Common myeloid progenitor, CD34-positive (primary cell): ENCODE results near the gene KLHL29.

Experiments
- CTCF ChIA-PET: fragments of 350-600 bp; sonication (Branson Sonifier 250); formaldehyde crosslinking; loops from one replicate; lab custom pipeline; 2021; ENCODE audit warnings: antibody characterized with exemption; lab: Charles Lee
- POLR2A ChIA-PET: fragments of 350-600 bp; sonication (Branson Sonifier 250); formaldehyde crosslinking; loops from one replicate; lab custom pipeline; 2021; ENCODE audit warnings: antibody characterized with exemption; lab: Charles Lee
- DNase-seq, 3 donors: peaks; one replicate each; pipeline versions ENCODE4 v3.0.0 to v3.0.0-alpha.2; 2013
- H3K27ac ChIP-seq, 2 experiments: 1 replicate in 1 of 2; 2 replicates in 1 of 2; pipeline ENCODE4 v1.7.0; 2013; ENCODE audit warnings: inconsistent platforms in 2 of 2, low read length in 2 of 2, mild to moderate bottlenecking in 2 of 2, low read depth in 1 of 2, moderate library complexity in 1 of 2; ENCODE audit not compliant: severe bottlenecking in 2 of 2, insufficient read depth in 1 of 2, poor library complexity in 1 of 2
- H3K27me3 ChIP-seq, 5 experiments: replicated peaks in 2 of 5; 1 replicate in 3 of 5; 2 replicates in 2 of 5; pipeline versions ENCODE4 v1.6.1 to v1.7.0; 2013; ENCODE audit warnings: low read length in 4 of 5, mild to moderate bottlenecking in 2 of 5, moderate library complexity in 2 of 5, inconsistent platforms in 1 of 5; ENCODE audit not compliant: insufficient read depth in 5 of 5, control insufficient read depth in 4 of 5
- H3K36me3 ChIP-seq, 4 experiments: 1 replicate in 2 of 4; 2 replicates in 2 of 4; pipeline versions ENCODE4 v1.6.1 to v1.7.0; 2013; ENCODE audit warnings: low read length in 3 of 4, control low read depth in 1 of 4, mild to moderate bottlenecking in 1 of 4; ENCODE audit not compliant: control insufficient read depth in 4 of 4, insufficient read depth in 4 of 4
- H3K4me1 ChIP-seq, 4 experiments: 1 replicate in 3 of 4; 2 replicates in 1 of 4; pipeline versions ENCODE4 v1.6.1 to v1.7.1; 2013; ENCODE audit warnings: low read length in 3 of 4, mild to moderate bottlenecking in 3 of 4, control low read depth in 1 of 4, inconsistent platforms in 1 of 4, moderate library complexity in 1 of 4; ENCODE audit not compliant: control insufficient read depth in 4 of 4, insufficient read depth in 4 of 4; ENCODE audit errors: control extremely low read depth in 1 of 4
- H3K4me3 ChIP-seq, 7 experiments: 1 replicate in 4 of 7; 2 replicates in 3 of 7; pipeline versions ENCODE4 v1.5.1 to v1.7.0; 2013; ENCODE audit warnings: mild to moderate bottlenecking in 7 of 7, low read length in 6 of 7, moderate library complexity in 6 of 7, inconsistent platforms in 2 of 7, low read depth in 2 of 7, control low read depth in 1 of 7; ENCODE audit not compliant: insufficient read depth in 4 of 7, control insufficient read depth in 1 of 7; ENCODE audit errors: extremely low read depth in 1 of 7
- H3K9me3 ChIP-seq, 5 experiments: 1 replicate in 4 of 5; 2 replicates in 1 of 5; pipeline versions ENCODE4 v1.6.1 to v1.7.1; 2013; ENCODE audit warnings: low read length in 4 of 5, mild to moderate bottlenecking in 2 of 5, inconsistent platforms in 1 of 5, low read depth in 1 of 5, moderate library complexity in 1 of 5; ENCODE audit not compliant: control insufficient read depth in 4 of 5, insufficient read depth in 2 of 5; ENCODE audit errors: control extremely low read depth in 1 of 5
- WGBS: methylation state at CpG from one replicate; pipeline ENCODE4 v1.1.5; 2013; ENCODE audit not compliant: insufficient coverage; 5-methylcytosine and 5-hydroxymethylcytosine counted together

Gene KLHL29

GRCh38 chr2:23355001-23355400 is 30.0 kb upstream of the KLHL29 start:
- CTCF ChIA-PET: interaction anchor here (1.2 to 1.3 kb wide), 2 partner anchors 9 to 42 kb away, joined by 4 read pairs; no protein-coding TSS in a partner anchor
- no peak overlapping the region for H3K27ac ChIP-seq

GRCh38 chr2:23356711-23357110 is 28.3 kb upstream of the KLHL29 start:
- Histone ChIP-seq H3K27me3 (peaks cover 0 to 41% (median 12%) of the 10 kb centered on the region in 5 experiments), H3K9me3 (no peaks in the 10 kb centered on the region), H3K4me3 (no peak overlapping the region), H3K4me1 (peaks cover 0 to 2% (median under 1%) of the 10 kb centered on the region in 4 experiments), H3K27ac (no peak overlapping the region), H3K36me3 (no peaks in the 10 kb centered on the region)
- no peak for DNase-seq
- WGBS: 100% methylated on average over 7 of the region's 9 CpGs
- CTCF ChIA-PET: no interaction called here
- POLR2A ChIA-PET: no interaction called here

More at GRCh38 chr2:23355001-23355400, 30.0 kb upstream of the KLHL29 start:
- Histone ChIP-seq H3K4me1 (peaks cover 0 to 10% (median 4%) of the 10 kb centered on the region in 4 experiments), H3K27me3 (peaks cover 0 to 39% (median 9%) of the 10 kb centered on the region in 5 experiments), H3K36me3 (no peaks in the 10 kb centered on the region), H3K9me3 (no peaks in the 10 kb centered on the region), H3K4me3 (no peak overlapping the region)
- POLR2A ChIA-PET: no interaction called here
- WGBS: 73% methylated on average over 4 of the region's 4 CpGs
- DNase-seq: no peak

- peaks cover 0 to 45% (median 6%) of the 10 kb centered on the region in 5 experiments for H3K27me3 ChIP-seq
- ChIA-PET POLR2A (no interaction called here), CTCF (interaction anchor here (1.0 kb wide), 1 partner anchor 30 kb away, joined by 3 read pairs; no protein-coding TSS in a partner anchor)
- H3K4me3 ChIP-seq: no peak overlapping the region
- no peak for DNase-seq
- H3K4me1 ChIP-seq: no peaks in the 10 kb centered on the region
- H3K27ac ChIP-seq: no peak overlapping the region
- H3K9me3 ChIP-seq: no peaks in the 10 kb centered on the region
- 96% methylated on average over 17 of the region's 19 CpGs for WGBS
- H3K36me3 ChIP-seq: no peaks in the 10 kb centered on the region
Measured at GRCh38 chr2:23359631-23360567, 25.1 kb upstream of the KLHL29 start.

- DNase-seq: no peak
- Histone ChIP-seq H3K27me3 (peaks cover 0 to 50% (median 5%) of the 10 kb centered on the region in 5 experiments), H3K4me1 (no peaks in the 10 kb centered on the region), H3K36me3 (no peaks in the 10 kb centered on the region), H3K4me3 (no peak overlapping the region), H3K27ac (no peak overlapping the region), H3K9me3 (no peaks in the 10 kb centered on the region)
- ChIA-PET POLR2A (no interaction called here), CTCF (interaction anchor here (1.0 to 1.4 kb wide), 2 partner anchors 9 to 29 kb away, joined by 3 to 5 read pairs; no protein-coding TSS in a partner anchor)
- 63% methylated on average over 10 of the region's 13 CpGs for WGBS
Measured at GRCh38 chr2:23360571-23361125, 24.3 kb upstream of the KLHL29 start.

- 97% methylated on average over 2 of the region's 3 CpGs for WGBS
- Histone ChIP-seq H3K4me3 (no peak overlapping the region), H3K27ac (no peak overlapping the region), H3K27me3 (peaks cover 0 to 53% (median 5%) of the 10 kb centered on the region in 5 experiments), H3K9me3 (no peaks in the 10 kb centered on the region), H3K36me3 (no peaks in the 10 kb centered on the region), H3K4me1 (no peaks in the 10 kb centered on the region)
- DNase-seq: no peak
- POLR2A ChIA-PET: interaction anchor here (0.6 kb wide), 1 partner anchor 192 kb away, joined by 3 read pairs; no protein-coding TSS in a partner anchor
- CTCF ChIA-PET: interaction anchor here (1.0 to 1.4 kb wide), 2 partner anchors 10 to 29 kb away, joined by 3 to 5 read pairs; no protein-coding TSS in a partner anchor
Measured at GRCh38 chr2:23361152-23361551, 23.8 kb upstream of the KLHL29 start.

- ChIA-PET CTCF (interaction anchor here (1.0 to 2.3 kb wide), 3 partner anchors 8 to 98 kb away, joined by 3 to 7 read pairs (median 4); no protein-coding TSS in a partner anchor), POLR2A (no interaction called here)
- WGBS: no CpG with 5 or more reads among the region's 1 CpG
Measured at GRCh38 chr2:23363268-23363667, 21.7 kb upstream of the KLHL29 start.

More at GRCh38 chr2:23363268-23363667, 21.7 kb upstream of the KLHL29 start:
- no peaks in the 10 kb centered on the region for H3K4me1 ChIP-seq
- H3K27me3 ChIP-seq: peaks cover 0 to 51% (median 6%) of the 10 kb centered on the region in 5 experiments
- H3K27ac ChIP-seq: no peak overlapping the region
- DNase-seq: no peak
- no peak overlapping the region for H3K4me3 ChIP-seq
- no peaks in the 10 kb centered on the region for H3K36me3 ChIP-seq
- no peaks in the 10 kb centered on the region for H3K9me3 ChIP-seq
